H1 (cell line): ENCODE measurements around the gene CCNK. TPM values are rescaled to one million over a fixed set of nuclear protein-coding genes. Genes with fewer than 3 reads are reported as not detected.

Experiments
- ATF3 ChIP-seq: IDR thresholded peaks from 2 replicates; pipeline ENCODE4 v1.6.1; 2011; ENCODE audit warnings: low read depth, mild to moderate bottlenecking, low read length; ENCODE audit not compliant: insufficient read depth
- GTF2F1 ChIP-seq: IDR thresholded peaks from 2 replicates; pipeline ENCODE4 v1.6.1; 2012; ENCODE audit warnings: low read depth, low read length, improper control_type of control experiment, borderline replicate concordance
- POU5F1 ChIP-seq: IDR thresholded peaks from 2 replicates; pipeline ENCODE4 v1.6.1; 2011; ENCODE audit warnings: low read depth, mild to moderate bottlenecking, low read length, moderate library complexity
- TAF7 ChIP-seq: optimal IDR thresholded peaks from 2 replicates; pipeline ENCODE3; 2011; ENCODE audit warnings: low read depth, mild to moderate bottlenecking, inconsistent platforms, low read length, moderate library complexity, borderline replicate concordance
- YY1 ChIP-seq: IDR thresholded peaks from 2 replicates; pipeline ENCODE4 v1.6.1; 2011; ENCODE audit warnings: low read depth, mild to moderate bottlenecking, low read length
- polyA plus RNA-seq, 7 experiments: library from polyadenylated mRNA; depleted of rRNA in 3 of 7; stranded (reverse) in 5 of 7; unstranded in 2 of 7; fragments of >200 nt in 5 of 7; fragments of 200-250 nt in 2 of 7; gene quantifications; 1 replicate in 5 of 7; 2 replicates in 1 of 7; 4 replicates in 1 of 7; pipeline versions ENCODE4 v1.2.1 to v1.2.3, GENCODE V29; 2011 to 2013; ENCODE audit warnings: missing spikeins in 2 of 7, mixed read lengths in 2 of 7
- total RNA-seq: library from RNA; stranded (reverse); fragmentation: NEBNext Ultra II Directional; extraction: Animal tissue kit (Norgen Biotek cat#: 25700); gene quantifications from 2 replicates; pipeline ENCODE4 v1.2.1, GENCODE V29; 2021

Gene CCNK
- total and polyA plus RNA-seq, 2 of the 8 experiments (the other 6 are each of a cell fraction or from before 2014, with no cell fraction given) = 10.7 to 82.7 TPM

GRCh38 chr14:99540196-99541032 is 59.2 kb downstream of the CCNK start (continued):
- TF ChIP-seq ATF3 = no peak
- no peak for TF ChIP-seq TAF7
- TF ChIP-seq POU5F1 = no peak
- TF ChIP-seq GTF2F1 = no peak
- no peak for TF ChIP-seq YY1
